Skeletal muscle satellite cell (primary cell): ENCODE measurements around the gene ADAMTS2.
A peak's percentile ranks its signal among the peaks of the same experiment; 100 is the strongest.
"Not testable (repeated sequence)": the region's sequence is repeated elsewhere in the genome, so short reads cannot be mapped to it uniquely, and the experiment has no call there.

Experiments
- H3K27me3 ChIP-seq: 2 replicates; pipeline ENCODE4 v1.7.0; 2013; ENCODE audit warnings: low read length; ENCODE audit not compliant: control insufficient read depth, insufficient read depth
- H3K36me3 ChIP-seq: 2 replicates; pipeline ENCODE4 v1.7.0; 2013; ENCODE audit warnings: mild to moderate bottlenecking, control low read depth, low read length; ENCODE audit not compliant: insufficient read depth
- H3K4me1 ChIP-seq: 2 replicates; pipeline ENCODE4 v1.7.0; 2013; ENCODE audit warnings: low read length; ENCODE audit not compliant: control insufficient read depth, insufficient read depth
- H3K4me2 ChIP-seq: 2 replicates; pipeline ENCODE4 v1.7.0; 2013; ENCODE audit warnings: mild to moderate bottlenecking, low read length
- H3K4me3 ChIP-seq: 2 replicates; pipeline ENCODE4 v1.7.0; 2013; ENCODE audit warnings: low read length
- H3K9ac ChIP-seq: 2 replicates; pipeline ENCODE4 v1.7.0; 2013; ENCODE audit warnings: mild to moderate bottlenecking, low read depth, low read length, moderate library complexity
- H3K9me3 ChIP-seq: replicated peaks from 2 replicates; pipeline ENCODE4 v1.7.0; 2013; ENCODE audit warnings: mild to moderate bottlenecking, control low read depth, low read length

Gene ADAMTS2

DNA sequence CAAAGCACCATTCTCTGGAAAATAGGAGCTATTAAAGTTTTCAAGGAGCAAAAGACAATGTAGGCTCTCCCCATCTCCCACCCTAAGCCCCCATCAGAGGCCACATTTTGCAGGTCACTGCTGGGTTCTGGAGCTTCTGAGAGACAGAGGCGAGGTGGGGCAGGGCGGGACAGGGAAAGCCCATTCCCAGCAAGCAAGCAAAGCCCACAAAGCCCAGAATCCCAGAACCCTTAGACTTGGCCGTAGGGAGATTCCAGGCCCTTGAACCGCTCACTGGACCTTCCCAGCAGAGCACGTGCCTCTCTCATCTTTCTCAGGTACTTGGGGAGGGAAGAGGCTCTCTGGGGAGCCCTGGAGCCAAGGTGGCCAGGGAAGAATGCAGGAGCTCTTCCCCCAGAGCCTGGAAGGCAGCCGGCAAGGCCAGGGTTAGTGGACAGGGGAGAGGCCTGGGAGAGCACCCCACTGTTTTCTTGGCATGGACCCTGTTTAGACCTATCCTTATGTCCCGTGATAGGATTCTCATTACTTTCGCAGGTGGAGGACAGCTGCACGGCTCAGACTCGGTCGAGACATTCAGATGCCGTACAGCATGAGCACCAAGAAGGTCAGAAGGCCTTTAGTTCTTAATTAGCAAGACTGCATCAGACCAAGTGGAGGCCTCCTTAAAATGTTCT, 232.7 kb downstream of the ADAMTS2 start:
- H3K4me2 ChIP-seq, result no peak overlapping the region
- no peaks in the 10 kb centered on the region for H3K27me3 ChIP-seq
- no peak overlapping the region for H3K4me3 ChIP-seq
- H3K4me1 ChIP-seq, result no peaks in the 10 kb centered on the region
- no peak overlapping the region for H3K9ac ChIP-seq
- peaks cover 9% of the 10 kb centered on the region for H3K9me3 ChIP-seq
- peaks cover 30% of the 10 kb centered on the region for H3K36me3 ChIP-seq

DNA sequence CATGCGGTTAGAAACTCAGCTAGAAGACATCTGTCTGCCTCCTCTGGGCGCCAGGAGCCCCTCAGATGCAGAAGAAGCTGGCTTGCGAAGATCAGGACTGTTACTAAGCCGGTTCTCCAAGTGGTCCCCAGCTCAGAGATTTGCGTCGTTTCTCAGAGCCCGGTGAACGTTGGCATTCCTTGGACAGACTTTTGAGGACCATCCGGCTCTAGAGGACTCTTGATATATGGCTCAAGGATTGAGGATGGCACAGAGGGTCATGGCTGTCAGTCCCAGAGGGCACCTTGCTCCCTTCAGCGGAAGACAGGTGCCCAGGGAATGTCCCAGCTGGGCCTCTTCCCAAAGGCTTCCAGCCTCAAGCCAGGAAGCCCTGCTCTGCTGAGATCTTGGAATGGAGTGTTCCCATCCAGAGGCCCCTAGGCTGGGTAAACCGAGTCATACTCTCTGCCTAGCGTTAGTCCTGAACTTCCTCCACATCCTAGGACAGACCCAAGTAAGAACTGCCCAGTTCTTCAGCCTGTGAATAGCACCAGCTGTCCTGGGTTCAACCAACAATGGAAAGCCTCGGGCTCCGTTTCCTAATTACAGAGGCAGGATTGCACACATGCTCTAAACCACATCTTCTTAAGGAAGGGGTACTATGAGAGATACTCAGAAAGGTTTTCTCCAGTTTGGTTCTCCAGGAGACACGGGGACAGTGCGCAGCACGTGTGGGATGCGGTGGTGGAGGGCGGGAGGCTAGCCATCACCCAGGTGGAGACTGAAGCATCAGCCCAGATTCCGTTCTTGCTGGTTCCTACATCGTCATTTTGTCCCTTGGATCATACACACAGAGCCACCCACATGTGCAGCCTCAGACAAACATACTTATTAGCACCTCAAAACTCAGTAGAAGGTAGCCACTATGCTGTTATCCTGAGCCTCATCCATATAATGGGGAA, 233.7 kb downstream of the ADAMTS2 start:
- Histone ChIP-seq H3K27me3 (no peaks in the 10 kb centered on the region), H3K4me2 (no peak overlapping the region), H3K9me3 (peaks cover 9% of the 10 kb centered on the region), H3K36me3 (peaks cover 30% of the 10 kb centered on the region), H3K9ac (no peak overlapping the region), H3K4me3 (no peak overlapping the region), H3K4me1 (no peaks in the 10 kb centered on the region)

DNA sequence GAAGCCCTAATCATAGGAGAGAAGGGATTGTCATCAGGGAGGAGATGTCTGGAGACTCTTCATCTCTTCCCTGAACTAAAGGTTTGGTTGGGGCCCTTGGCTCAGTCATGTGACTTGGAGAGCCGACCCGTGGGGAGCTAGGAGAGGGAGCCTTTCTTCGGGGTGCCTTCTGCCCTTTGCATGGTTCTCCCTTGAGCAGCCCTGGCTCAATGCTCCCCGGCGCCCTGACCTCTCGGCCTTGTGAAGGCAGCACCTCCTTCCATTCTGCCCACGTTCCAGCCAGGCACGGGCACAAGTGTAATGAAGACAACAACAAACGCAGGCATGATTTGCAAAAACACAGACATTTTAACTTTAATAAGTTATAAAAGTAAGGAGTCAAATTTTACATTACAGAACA, 234.7 kb downstream of the ADAMTS2 start:
- no peak overlapping the region for H3K4me3 ChIP-seq
- peaks cover 9% of the 10 kb centered on the region for H3K9me3 ChIP-seq
- H3K4me2 ChIP-seq, result no peak overlapping the region
- H3K36me3 ChIP-seq, result peaks cover 30% of the 10 kb centered on the region
- no peaks in the 10 kb centered on the region for H3K4me1 ChIP-seq
- no peak overlapping the region for H3K9ac ChIP-seq
- H3K27me3 ChIP-seq, result no peaks in the 10 kb centered on the region

DNA sequence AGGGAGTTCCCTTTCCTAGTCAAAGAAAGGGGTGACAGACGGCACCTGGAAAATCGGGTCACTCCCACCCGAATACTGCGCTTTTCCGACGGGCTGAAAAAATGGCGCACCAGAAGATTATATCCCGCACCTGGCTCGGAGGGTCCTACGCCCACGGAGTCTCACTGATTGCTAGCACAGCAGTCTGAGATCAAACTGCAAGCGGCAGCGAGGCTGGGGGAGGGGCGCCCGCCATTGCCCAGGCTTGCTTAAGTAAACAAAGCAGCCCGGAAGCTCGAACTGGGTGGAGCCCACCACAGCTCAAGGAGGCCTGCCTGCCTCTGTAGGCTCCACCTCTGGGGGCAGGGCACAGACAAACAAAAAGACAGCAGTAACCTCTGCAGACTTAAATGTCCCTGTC, 244.0 kb downstream of the ADAMTS2 start:
- H3K27me3 ChIP-seq, H3K9ac ChIP-seq, H3K4me2 ChIP-seq, H3K36me3 ChIP-seq, H3K4me1 ChIP-seq, H3K9me3 ChIP-seq, H3K4me3 ChIP-seq: not testable (repeated sequence)

DNA sequence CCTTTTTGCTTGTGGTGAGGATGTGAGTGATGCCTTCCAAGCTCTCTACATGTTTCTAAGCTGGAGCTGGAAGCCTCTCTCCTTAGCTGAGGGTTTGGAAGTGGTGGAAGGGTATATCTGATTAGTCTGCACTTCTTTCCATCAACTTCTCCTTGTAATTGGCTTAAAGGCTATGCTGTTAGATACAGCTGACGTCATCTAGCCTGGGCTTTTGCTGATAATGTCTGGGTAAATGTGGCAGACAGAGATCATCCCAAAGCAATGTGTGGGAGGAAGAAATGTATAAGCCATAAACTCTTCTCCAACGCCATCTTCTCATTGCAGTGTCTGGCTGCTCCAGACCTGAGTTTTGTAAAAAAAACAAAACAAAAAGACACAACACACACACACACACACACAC, 255.8 kb downstream of the ADAMTS2 start:
- no peaks in the 10 kb centered on the region for H3K27me3 ChIP-seq
- H3K4me2 ChIP-seq, result no peak overlapping the region
- peaks cover 4% of the 10 kb centered on the region for H3K36me3 ChIP-seq
- no peak overlapping the region for H3K9ac ChIP-seq
- H3K4me1 ChIP-seq, result no peaks in the 10 kb centered on the region
- H3K4me3 ChIP-seq, result no peak overlapping the region
- peaks cover 51% of the 10 kb centered on the region for H3K9me3 ChIP-seq

DNA sequence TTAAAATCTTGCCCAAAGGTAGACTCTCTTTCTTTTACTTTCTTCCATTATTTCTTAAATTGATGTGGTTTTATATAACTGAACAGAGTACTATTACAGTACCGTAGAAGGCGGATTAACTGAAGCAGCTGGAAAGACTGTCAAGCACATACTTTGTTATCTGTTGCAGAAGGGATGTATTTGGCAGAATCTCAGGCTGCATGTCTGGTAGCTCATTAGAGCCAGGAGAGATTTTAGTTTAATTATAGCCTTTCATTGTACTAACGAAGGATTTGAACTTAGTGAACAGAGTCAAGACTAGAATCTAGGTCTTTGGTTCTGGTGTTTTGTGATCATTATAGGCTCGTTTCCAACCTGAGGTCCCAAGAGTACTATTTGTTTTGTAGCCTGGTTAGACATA, 264.5 kb downstream of the ADAMTS2 start:
- H3K4me1 ChIP-seq, result no peaks in the 10 kb centered on the region
- H3K9ac ChIP-seq, result no peak overlapping the region
- H3K36me3 ChIP-seq, result peaks cover 63% of the 10 kb centered on the region
- H3K27me3 ChIP-seq, result no peaks in the 10 kb centered on the region
- no peak overlapping the region for H3K4me2 ChIP-seq
- peaks cover 89% of the 10 kb centered on the region for H3K9me3 ChIP-seq
- no peak overlapping the region for H3K4me3 ChIP-seq

DNA sequence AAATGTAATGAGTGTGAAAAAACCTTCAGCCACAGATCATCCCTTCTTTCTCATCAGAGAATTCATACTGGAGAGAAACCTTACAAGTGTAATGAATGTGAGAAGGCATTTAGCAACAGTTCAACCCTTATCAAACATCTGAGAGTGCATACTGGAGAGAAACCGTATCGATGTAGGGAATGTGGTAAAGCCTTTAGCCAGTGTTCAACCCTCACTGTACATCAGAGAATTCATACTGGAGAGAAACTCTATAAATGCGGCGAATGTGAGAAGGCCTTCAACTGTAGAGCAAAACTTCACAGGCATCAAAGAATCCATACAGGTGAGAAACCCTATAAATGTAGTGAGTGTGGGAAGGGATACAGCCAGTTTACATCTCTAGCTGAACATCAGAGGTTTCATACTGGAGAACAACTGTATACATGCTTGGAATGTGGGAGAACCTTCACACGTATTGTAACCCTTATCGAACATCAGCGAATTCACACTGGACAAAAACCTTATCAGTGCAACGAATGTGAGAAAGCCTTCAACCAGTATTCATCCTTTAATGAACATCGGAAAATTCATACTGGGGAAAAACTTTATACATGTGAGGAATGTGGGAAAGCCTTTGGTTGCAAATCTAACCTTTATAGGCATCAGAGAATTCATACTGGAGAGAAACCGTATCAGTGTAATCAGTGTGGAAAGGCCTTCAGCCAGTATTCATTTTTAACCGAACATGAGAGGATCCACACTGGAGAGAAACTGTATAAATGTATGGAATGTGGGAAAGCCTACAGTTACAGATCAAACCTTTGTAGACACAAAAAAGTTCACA, 265.9 kb downstream of the ADAMTS2 start:
- peaks cover 63% of the 10 kb centered on the region for H3K36me3 ChIP-seq
- no peak overlapping the region for H3K4me2 ChIP-seq
- no peaks in the 10 kb centered on the region for H3K27me3 ChIP-seq
- no peaks in the 10 kb centered on the region for H3K4me1 ChIP-seq
- H3K9ac ChIP-seq, result no peak overlapping the region
- peaks cover 85% of the 10 kb centered on the region for H3K9me3 ChIP-seq
- no peak overlapping the region for H3K4me3 ChIP-seq

DNA sequence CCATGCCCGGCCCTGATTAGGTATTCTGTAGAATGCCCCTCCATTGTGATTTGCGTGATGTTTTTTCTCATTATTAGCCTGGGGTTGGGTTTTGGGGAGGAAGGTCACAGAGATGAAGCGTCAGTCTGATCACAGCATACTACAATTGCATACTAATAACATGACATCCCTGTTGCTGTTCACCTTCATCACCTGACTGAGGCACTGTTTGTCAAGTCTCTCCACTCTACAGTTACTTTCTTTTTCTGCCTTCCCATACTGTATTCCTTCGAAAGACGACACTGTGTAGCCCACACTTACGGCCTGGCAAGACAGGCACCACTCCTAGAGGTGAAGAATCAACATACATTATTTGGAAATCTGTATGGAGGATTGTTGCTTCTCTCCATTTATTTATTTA, 279.6 kb downstream of the ADAMTS2 start:
- H3K36me3 ChIP-seq, result peaks cover 55% of the 10 kb centered on the region
- H3K4me1 ChIP-seq, result peaks cover 5% of the 10 kb centered on the region
- H3K9me3 ChIP-seq, result peaks cover 11% of the 10 kb centered on the region

DNA sequence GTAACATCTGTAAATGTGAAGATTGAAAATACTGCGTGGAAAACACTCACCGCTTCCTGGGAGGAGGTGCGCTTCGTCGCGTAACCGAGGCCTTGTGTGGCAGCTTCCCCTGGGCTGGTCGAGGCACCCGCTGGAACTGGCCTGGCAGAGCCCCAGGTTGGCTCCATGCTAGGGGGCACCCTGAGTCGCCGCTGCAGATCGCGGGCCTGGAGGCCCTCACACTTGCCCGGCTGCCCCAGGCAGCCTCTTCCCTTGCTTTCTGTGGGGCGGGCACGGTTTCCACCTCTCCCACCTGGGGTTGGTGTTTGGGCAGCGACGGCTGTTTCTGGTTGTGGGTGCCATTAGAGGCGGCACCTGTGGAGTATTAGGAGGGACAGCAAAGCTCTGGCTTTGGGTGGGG, 284.2 kb downstream of the ADAMTS2 start:
- Histone ChIP-seq H3K27me3 (no peaks in the 10 kb centered on the region), H3K9me3 (peaks cover 3% of the 10 kb centered on the region), H3K9ac (peak overlapping the region; percentile 96)

More for the DNA sequence above, 279.6 kb downstream of the ADAMTS2 start:
- Histone ChIP-seq H3K4me3 (no peak overlapping the region), H3K9ac (no peak overlapping the region), H3K27me3 (no peaks in the 10 kb centered on the region), H3K4me2 (no peak overlapping the region)

More for the DNA sequence above, 284.2 kb downstream of the ADAMTS2 start:
- Histone ChIP-seq H3K36me3 (peaks cover 33% of the 10 kb centered on the region), H3K4me2 (peak overlapping the region; percentile 97), H3K4me1 (peaks cover 8% of the 10 kb centered on the region), H3K4me3 (peak overlapping the region; percentile 92)
